ENCODE results near the gene GALNT10. TPM values are rescaled to one million over a fixed set of nuclear protein-coding genes. Genes with fewer than 3 reads are reported as not detected.
A peak's percentile ranks its signal among the peaks of the same experiment; 100 is the strongest.

The GALNT10 gene
- total and polyA plus RNA-seq, 9 of the 15 experiments (the other 6 are each of a cell fraction or from before 2014, with no cell fraction given) = 4.6 to 37.1 (median 13.3) TPM

- H3K27ac ChIP-seq (ENCODE audit: extremely low read depth, low read depth, low read length) = no peak overlapping the region
- no peaks in the 10 kb centered on the region for H3K79me2 ChIP-seq (ENCODE audit: control insufficient read depth, insufficient read depth, low read length)
- no peaks in the 10 kb centered on the region for H3K36me3 ChIP-seq (ENCODE audit: control insufficient read depth, insufficient read depth, low read length)
- no peaks in the 10 kb centered on the region for H3K9me1 ChIP-seq (ENCODE audit: control insufficient read depth, insufficient read depth, low read length)
- BruUV-seq (replicated peaks) = no TSS peak
- H3K9me3 ChIP-seq (replicated peaks; ENCODE audit: control insufficient read depth, insufficient read depth, low read depth, low read length) = no peaks in the 10 kb centered on the region
- H3K9ac ChIP-seq (ENCODE audit: insufficient read depth in 1 of 2, low read depth in 2 of 2, low read length in 2 of 2) = no peak overlapping the region
- ChIA-PET CTCF (ENCODE audit: low intra/inter-chr PET ratio) (no interaction called here), POLR2A (no interaction called here)
- no peak overlapping the region for H2AFZ ChIP-seq (ENCODE audit: low read depth, low read length)
- intact Hi-C loops (cut with micrococcal nuclease) = no loop called here
- no peaks in the 10 kb centered on the region for H4K20me1 ChIP-seq (replicated peaks; ENCODE audit: control insufficient read depth, insufficient read depth, low read length)
- H3K4me2 ChIP-seq (ENCODE audit: insufficient read depth, low read length) = no peak overlapping the region
- 42% methylated on average over 2 of the region's 2 CpGs for WGBS (ENCODE audit: insufficient coverage, low coverage, missing lambda C conversion rate)
- H3K4me1 ChIP-seq (replicated peaks in 1 of 2; ENCODE audit: control insufficient read depth in 2 of 2, insufficient read depth in 2 of 2, low read length in 2 of 2) = no peaks in the 10 kb centered on the region
- in situ Hi-C loops (cut with MboI) = no loop called here
- H3K4me3 ChIP-seq = no peak overlapping the region
- no peak for ATAC-seq
- no peaks in the 10 kb centered on the region for H3K27me3 ChIP-seq (ENCODE audit: control insufficient read depth in 2 of 2, insufficient read depth in 2 of 2, low read length in 2 of 2)
- peak; percentile 19 for FAIRE-seq
- DNase-seq (ENCODE audit: extremely low read depth in 1 of 4, low spot score in 3 of 4) = no peak
- TF ChIP-seq ZNF785 (CRISPR knock-in tag; IDR thresholded peaks at IDR 0.05) (no peak), ILK (tag; IDR thresholded peaks at IDR 0.05; ENCODE audit: borderline replicate concordance, low read depth) (no peak), ZNF347 (CRISPR knock-in tag; IDR thresholded peaks at IDR 0.05; ENCODE audit: low read depth) (no peak), CHD2 (IDR thresholded peaks at IDR 0.05; ENCODE audit: low read depth, low read length) (no peak), CTCF (IDR thresholded peaks at IDR 0.05 in 2 of 3, conservative IDR thresholded peaks at IDR 0.05 in 1 of 3; ENCODE audit: insufficient read depth in 2 of 3, low read depth in 1 of 3, low read length in 3 of 3) (no peak), ATF6 (CRISPR knock-in tag; IDR thresholded peaks at IDR 0.05) (no peak), CLOCK (CRISPR knock-in tag; IDR thresholded peaks at IDR 0.05; ENCODE audit: borderline replicate concordance) (no peak), HNRNPUL1 (IDR thresholded peaks at IDR 0.05; ENCODE audit: low read length) (no peak), ZNF583 (CRISPR knock-in tag; IDR thresholded peaks at IDR 0.05) (no peak), BRD4 (IDR thresholded peaks at IDR 0.05) (no peak), RBM17 (IDR thresholded peaks at IDR 0.05; ENCODE audit: borderline replicate concordance, low read depth, low read length) (no peak), MTA2 (IDR thresholded peaks at IDR 0.05; ENCODE audit: low read depth) (no peak), HES1 (IDR thresholded peaks at IDR 0.05; ENCODE audit: low read depth) (no peak)
These were observed 66.5 kb downstream of the GALNT10 start for GRCh38 chr5:154257046-154257445.

Measured in K562 (cell line).